ENCODE measurements around the gene IL1R1.
"Not testable (repeated sequence)": the region's sequence is repeated elsewhere in the genome, so short reads cannot be mapped to it uniquely, and the experiment has no call there.

The IL1R1 gene

DNA sequence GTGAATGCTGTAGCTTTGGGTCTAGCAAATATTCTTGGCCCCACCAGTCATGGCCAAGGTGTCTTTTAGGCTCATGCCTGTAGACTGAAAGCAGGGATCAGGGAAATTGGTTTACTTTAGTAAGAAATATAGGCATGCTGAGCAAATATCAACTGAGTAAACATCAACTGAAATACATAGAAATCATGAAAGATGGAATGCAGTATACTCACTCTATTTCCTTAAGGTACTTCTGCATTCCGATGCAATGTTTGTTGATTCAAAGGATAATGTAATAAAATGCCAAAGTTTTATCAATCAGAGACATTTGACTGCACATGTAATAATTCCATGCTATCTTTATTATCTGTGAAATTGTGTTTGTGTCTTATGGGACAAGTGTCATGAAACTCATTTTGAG, 19.6 kb upstream of the IL1R1 start:
- Histone ChIP-seq H3K79me2 (ENCODE audit: insufficient read depth, low read length) (no peaks in the 10 kb centered on the region), H3K4me1 (ENCODE audit: insufficient read depth, low read length, severe bottlenecking) (no peaks in the 10 kb centered on the region), H3K4me2 (ENCODE audit: low read length) (no peak overlapping the region), H4K20me1 (ENCODE audit: insufficient read depth, low read length) (no peaks in the 10 kb centered on the region), H2AFZ (ENCODE audit: low read length) (no peak overlapping the region), H3K27ac (ENCODE audit: low read depth, low read length, poor library complexity, severe bottlenecking) (no peak overlapping the region), H3F3A (ENCODE audit: insufficient read depth, low read length) (no peaks in the 10 kb centered on the region), H3K9me2 (ENCODE audit: low read depth, low read length) (no peaks in the 10 kb centered on the region), H3K9me3 (ENCODE audit: low read length) (no peaks in the 10 kb centered on the region), H3K9ac (ENCODE audit: low read length) (no peak overlapping the region), H3K36me3 (ENCODE audit: insufficient read depth, low read length) (no peaks in the 10 kb centered on the region), H3K4me3 (ENCODE audit: low read depth, low read length, poor library complexity, severe bottlenecking) (no peak overlapping the region), H3K27me3 (ENCODE audit: insufficient read depth, low read length) (no peaks in the 10 kb centered on the region)
- TF ChIP-seq, protein P1, sequence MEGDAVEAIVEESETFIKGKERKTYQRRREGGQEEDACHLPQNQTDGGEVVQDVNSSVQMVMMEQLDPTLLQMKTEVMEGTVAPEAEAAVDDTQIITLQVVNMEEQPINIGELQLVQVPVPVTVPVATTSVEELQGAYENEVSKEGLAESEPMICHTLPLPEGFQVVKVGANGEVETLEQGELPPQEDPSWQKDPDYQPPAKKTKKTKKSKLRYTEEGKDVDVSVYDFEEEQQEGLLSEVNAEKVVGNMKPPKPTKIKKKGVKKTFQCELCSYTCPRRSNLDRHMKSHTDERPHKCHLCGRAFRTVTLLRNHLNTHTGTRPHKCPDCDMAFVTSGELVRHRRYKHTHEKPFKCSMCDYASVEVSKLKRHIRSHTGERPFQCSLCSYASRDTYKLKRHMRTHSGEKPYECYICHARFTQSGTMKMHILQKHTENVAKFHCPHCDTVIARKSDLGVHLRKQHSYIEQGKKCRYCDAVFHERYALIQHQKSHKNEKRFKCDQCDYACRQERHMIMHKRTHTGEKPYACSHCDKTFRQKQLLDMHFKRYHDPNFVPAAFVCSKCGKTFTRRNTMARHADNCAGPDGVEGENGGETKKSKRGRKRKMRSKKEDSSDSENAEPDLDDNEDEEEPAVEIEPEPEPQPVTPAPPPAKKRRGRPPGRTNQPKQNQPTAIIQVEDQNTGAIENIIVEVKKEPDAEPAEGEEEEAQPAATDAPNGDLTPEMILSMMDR (IDR thresholded peaks at IDR 0.05; ENCODE audit: low read length), result no peak
- no peak for TF ChIP-seq EZH2 (IDR thresholded peaks at IDR 0.05; ENCODE audit: borderline replicate concordance, low read length)

DNA sequence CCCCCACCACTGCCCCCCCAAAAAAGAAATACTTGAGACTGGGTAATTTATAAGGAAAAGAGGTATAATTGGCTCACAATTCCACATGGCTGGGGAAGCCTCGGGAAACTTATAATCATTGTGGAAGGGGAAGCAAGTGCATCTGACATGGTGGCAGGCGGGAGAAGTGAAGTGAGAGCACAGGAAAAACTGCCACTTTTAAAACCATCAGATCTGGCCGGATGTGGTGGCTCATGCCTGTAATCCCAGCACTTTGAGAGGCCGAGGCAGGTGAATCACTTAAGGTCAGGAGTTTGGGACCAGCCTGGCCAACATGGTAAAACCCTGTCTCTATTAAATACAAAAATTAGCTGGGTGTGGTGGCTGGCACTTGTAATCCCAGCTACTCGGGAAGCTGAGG, 18.1 kb upstream of the IL1R1 start:
- not testable (repeated sequence) for H3F3A ChIP-seq (ENCODE audit: insufficient read depth, low read length); H3K4me1 ChIP-seq (ENCODE audit: insufficient read depth, low read length, severe bottlenecking); H3K9ac ChIP-seq (ENCODE audit: low read length); H3K9me3 ChIP-seq (ENCODE audit: low read length); H4K20me1 ChIP-seq (ENCODE audit: insufficient read depth, low read length); H3K4me2 ChIP-seq (ENCODE audit: low read length); H3K9me2 ChIP-seq (ENCODE audit: low read depth, low read length); H3K4me3 ChIP-seq (ENCODE audit: low read depth, low read length, poor library complexity, severe bottlenecking); H2AFZ ChIP-seq (ENCODE audit: low read length); H3K79me2 ChIP-seq (ENCODE audit: insufficient read depth, low read length); H3K36me3 ChIP-seq (ENCODE audit: insufficient read depth, low read length); H3K27me3 ChIP-seq (ENCODE audit: insufficient read depth, low read length); H3K27ac ChIP-seq (ENCODE audit: low read depth, low read length, poor library complexity, severe bottlenecking)

DNA sequence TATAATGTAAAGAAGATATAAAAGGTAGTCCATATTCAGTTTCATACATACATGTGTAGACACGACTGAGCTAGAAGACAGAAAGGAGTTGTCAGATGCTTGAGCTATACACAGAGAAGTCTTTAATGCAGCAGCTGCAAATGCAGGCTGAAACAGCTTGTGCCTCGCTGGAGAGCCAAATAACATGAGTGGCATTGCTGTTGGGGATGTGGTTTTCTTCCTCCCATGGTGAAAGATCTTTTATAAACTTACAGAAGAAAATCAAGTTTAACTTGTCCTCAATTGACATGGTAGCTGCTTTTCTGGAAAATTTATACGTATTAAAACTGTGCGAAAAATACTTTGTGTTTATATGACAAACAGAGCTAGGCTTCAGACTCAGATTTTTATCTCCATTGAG, 16.4 kb upstream of the IL1R1 start:
- Histone ChIP-seq H3K4me1 (ENCODE audit: insufficient read depth, low read length, severe bottlenecking) (no peaks in the 10 kb centered on the region), H3K36me3 (ENCODE audit: insufficient read depth, low read length) (no peaks in the 10 kb centered on the region), H3K9ac (ENCODE audit: low read length) (no peak overlapping the region), H3K27ac (ENCODE audit: low read depth, low read length, poor library complexity, severe bottlenecking) (no peak overlapping the region), H3K9me3 (ENCODE audit: low read length) (no peaks in the 10 kb centered on the region), H4K20me1 (ENCODE audit: insufficient read depth, low read length) (no peaks in the 10 kb centered on the region), H3K4me3 (ENCODE audit: low read depth, low read length, poor library complexity, severe bottlenecking) (no peak overlapping the region), H3K79me2 (ENCODE audit: insufficient read depth, low read length) (no peaks in the 10 kb centered on the region), H2AFZ (ENCODE audit: low read length) (no peak overlapping the region), H3F3A (ENCODE audit: insufficient read depth, low read length) (no peaks in the 10 kb centered on the region), H3K4me2 (ENCODE audit: low read length) (no peak overlapping the region), H3K27me3 (ENCODE audit: insufficient read depth, low read length) (no peaks in the 10 kb centered on the region), H3K9me2 (ENCODE audit: low read depth, low read length) (no peaks in the 10 kb centered on the region)
- TF ChIP-seq EZH2 (IDR thresholded peaks at IDR 0.05; ENCODE audit: borderline replicate concordance, low read length), result no peak
- TF ChIP-seq, protein P1 (IDR thresholded peaks at IDR 0.05; ENCODE audit: low read length), result no peak

DNA sequence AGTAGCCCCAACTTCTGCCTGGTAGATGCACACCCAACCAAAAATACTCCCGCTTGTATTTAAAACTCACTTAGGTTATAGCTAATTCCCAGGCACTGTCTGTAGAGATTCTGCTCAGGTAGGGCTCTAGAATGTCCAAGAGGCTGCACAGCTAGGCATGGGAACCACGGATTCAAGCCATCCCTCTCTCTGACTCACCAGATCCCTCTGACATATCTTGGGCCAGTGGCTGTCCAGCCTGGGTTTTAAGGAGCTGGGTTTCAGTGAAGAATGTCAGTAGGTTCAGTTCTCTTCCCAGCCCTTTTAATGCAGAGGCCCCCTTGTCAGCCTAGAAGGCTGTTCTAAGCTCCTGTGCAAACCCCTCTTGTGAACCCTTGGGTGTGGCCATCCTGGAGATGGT, 15.9 kb upstream of the IL1R1 start:
- Histone ChIP-seq H3K27me3 (ENCODE audit: insufficient read depth, low read length) (no peaks in the 10 kb centered on the region), H3K9me3 (ENCODE audit: low read length) (no peaks in the 10 kb centered on the region), H3K9ac (ENCODE audit: low read length) (no peak overlapping the region), H4K20me1 (ENCODE audit: insufficient read depth, low read length) (no peaks in the 10 kb centered on the region), H3K36me3 (ENCODE audit: insufficient read depth, low read length) (no peaks in the 10 kb centered on the region), H3K4me1 (ENCODE audit: insufficient read depth, low read length, severe bottlenecking) (no peaks in the 10 kb centered on the region), H3F3A (ENCODE audit: insufficient read depth, low read length) (no peaks in the 10 kb centered on the region), H2AFZ (ENCODE audit: low read length) (no peak overlapping the region), H3K27ac (ENCODE audit: low read depth, low read length, poor library complexity, severe bottlenecking) (no peak overlapping the region), H3K4me2 (ENCODE audit: low read length) (no peak overlapping the region), H3K9me2 (ENCODE audit: low read depth, low read length) (no peaks in the 10 kb centered on the region), H3K4me3 (ENCODE audit: low read depth, low read length, poor library complexity, severe bottlenecking) (no peak overlapping the region), H3K79me2 (ENCODE audit: insufficient read depth, low read length) (no peaks in the 10 kb centered on the region)
- no peak for TF ChIP-seq EZH2 (IDR thresholded peaks at IDR 0.05; ENCODE audit: borderline replicate concordance, low read length)
- TF ChIP-seq, protein P1 (IDR thresholded peaks at IDR 0.05; ENCODE audit: low read length), result no peak

All from OCI-LY1 (cell line).